HG03108 (cell line): ENCODE data around the gene PTPRA.
"Not testable (repeated sequence)": the region's sequence is repeated elsewhere in the genome, so short reads cannot be mapped to it uniquely, and the experiment has no call there.

ENCODE experiments used
- ATAC-seq: cut with Tn5 transposase; IDR thresholded peaks from one replicate; pipeline ENCODE4 v1.9.1; 2021; ENCODE audit warnings: moderate library complexity; ENCODE audit not compliant: unreplicated experiment

Gene PTPRA

GRCh38 chr20:2984028-2984501 is 110.8 kb downstream of the PTPRA start:
- ATAC-seq: peak; percentile 65

- no peak for ATAC-seq
Observed at GRCh38 chr20:2984956-2985661, 111.8 kb downstream of the PTPRA start.

- ATAC-seq: no peak
Observed at GRCh38 chr20:2986466-2986865, 113.2 kb downstream of the PTPRA start.

- ATAC-seq: no peak
Observed at GRCh38 chr20:2987861-2988260, 114.6 kb downstream of the PTPRA start.

- no peak for ATAC-seq
Observed at GRCh38 chr20:2991532-2991931, 118.3 kb downstream of the PTPRA start.

- no peak for ATAC-seq
Observed at GRCh38 chr20:2993250-2993649, 120.0 kb downstream of the PTPRA start.

GRCh38 chr20:2995796-2996195 is 122.5 kb downstream of the PTPRA start:
- ATAC-seq: no peak

- ATAC-seq: no peak
Observed at GRCh38 chr20:2998728-2999127, 125.4 kb downstream of the PTPRA start.

- ATAC-seq: no peak
Observed at GRCh38 chr20:3000852-3001523, 127.7 kb downstream of the PTPRA start.

- no peak for ATAC-seq
Observed at GRCh38 chr20:3003416-3003815, 130.1 kb downstream of the PTPRA start.

GRCh38 chr20:3010985-3011723 is 137.9 kb downstream of the PTPRA start:
- ATAC-seq: no peak

GRCh38 chr20:3011752-3012151 is 138.5 kb downstream of the PTPRA start:
- ATAC-seq: no peak

GRCh38 chr20:3013771-3014170 is 140.5 kb downstream of the PTPRA start:
- no peak for ATAC-seq

- no peak for ATAC-seq
Observed at GRCh38 chr20:3014179-3014578, 140.9 kb downstream of the PTPRA start.

- no peak for ATAC-seq
Observed at GRCh38 chr20:3014662-3015061, 141.4 kb downstream of the PTPRA start.

GRCh38 chr20:3015302-3015701 is 142.0 kb downstream of the PTPRA start:
- ATAC-seq: not testable (repeated sequence)

GRCh38 chr20:3021327-3021726 is 148.0 kb downstream of the PTPRA start:
- ATAC-seq: no peak

GRCh38 chr20:3021777-3022176 is 148.5 kb downstream of the PTPRA start:
- no peak for ATAC-seq

- not testable (repeated sequence) for ATAC-seq
Observed at GRCh38 chr20:3022559-3023490, 149.5 kb downstream of the PTPRA start.

- no peak for ATAC-seq
Observed at GRCh38 chr20:3027987-3028386, 154.7 kb downstream of the PTPRA start.
